Activated naive CD8-positive, alpha-beta T cell (primary cell): ENCODE data around the gene COLQ.

ENCODE experiments used
- H3K27ac Mint-ChIP-seq: one replicate; pipeline ENCODE4 v1.8.0; 2021; ENCODE audit warnings: mixed read lengths
- H3K27me3 Mint-ChIP-seq: one replicate; pipeline ENCODE4 v1.8.0; 2021; ENCODE audit warnings: mixed read lengths
- H3K36me3 Mint-ChIP-seq: one replicate; pipeline ENCODE4 v1.8.0; 2021; ENCODE audit warnings: mixed read lengths
- H3K4me1 Mint-ChIP-seq: one replicate; pipeline ENCODE4 v1.8.0; 2021; ENCODE audit warnings: low read depth, mixed read lengths
- H3K4me3 Mint-ChIP-seq: one replicate; pipeline ENCODE4 v1.8.0; 2021; ENCODE audit warnings: mild to moderate bottlenecking, mixed read lengths
- H3K9me3 Mint-ChIP-seq: one replicate; pipeline ENCODE4 v1.8.0; 2021; ENCODE audit warnings: low read depth, mixed read lengths

The COLQ gene

GRCh38 chr3:15531346-15531745 lies 9.8 kb upstream of the COLQ start:
- no peak overlapping the region for H3K27ac Mint-ChIP-seq
- no peak overlapping the region for H3K4me3 Mint-ChIP-seq
- peaks cover 30% of the 10 kb centered on the region for H3K4me1 Mint-ChIP-seq
- no peaks in the 10 kb centered on the region for H3K27me3 Mint-ChIP-seq
- H3K9me3 Mint-ChIP-seq: no peaks in the 10 kb centered on the region
- H3K36me3 Mint-ChIP-seq: peaks cover 5% of the 10 kb centered on the region

GRCh38 chr3:15528854-15529537 lies 7.5 kb upstream of the COLQ start:
- H3K27ac Mint-ChIP-seq: no peak overlapping the region

GRCh38 chr3:15527031-15527459 lies 5.5 kb upstream of the COLQ start:
- Mint-ChIP-seq H3K4me1 (peaks cover 18% of the 10 kb centered on the region), H3K36me3 (peaks cover 3% of the 10 kb centered on the region), H3K4me3 (no peak overlapping the region), H3K9me3 (no peaks in the 10 kb centered on the region), H3K27ac (no peak overlapping the region), H3K27me3 (no peaks in the 10 kb centered on the region)

More at GRCh38 chr3:15528854-15529537, 7.5 kb upstream of the COLQ start:
- Mint-ChIP-seq H3K4me1 (peaks cover 18% of the 10 kb centered on the region), H3K9me3 (no peaks in the 10 kb centered on the region), H3K27me3 (no peaks in the 10 kb centered on the region), H3K4me3 (no peak overlapping the region), H3K36me3 (peaks cover 8% of the 10 kb centered on the region)

- H3K27ac Mint-ChIP-seq: no peak overlapping the region
- no peaks in the 10 kb centered on the region for H3K9me3 Mint-ChIP-seq
- H3K4me1 Mint-ChIP-seq: peaks cover 24% of the 10 kb centered on the region
Observed at GRCh38 chr3:15525790-15526189, 4.3 kb upstream of the COLQ start.

GRCh38 chr3:15523660-15524417 lies 2.3 kb upstream of the COLQ start:
- H3K36me3 Mint-ChIP-seq: peaks cover 5% of the 10 kb centered on the region
- H3K9me3 Mint-ChIP-seq: no peaks in the 10 kb centered on the region
- H3K4me3 Mint-ChIP-seq: no peak overlapping the region
- H3K27ac Mint-ChIP-seq: no peak overlapping the region
- H3K27me3 Mint-ChIP-seq: no peaks in the 10 kb centered on the region
- H3K4me1 Mint-ChIP-seq: peaks cover 17% of the 10 kb centered on the region

More at GRCh38 chr3:15525790-15526189, 4.3 kb upstream of the COLQ start:
- peaks cover 3% of the 10 kb centered on the region for H3K36me3 Mint-ChIP-seq
- no peaks in the 10 kb centered on the region for H3K27me3 Mint-ChIP-seq
- no peak overlapping the region for H3K4me3 Mint-ChIP-seq

- Mint-ChIP-seq H3K4me3 (no peak overlapping the region), H3K36me3 (peaks cover 5% of the 10 kb centered on the region), H3K4me1 (peaks cover 14% of the 10 kb centered on the region), H3K27ac (no peak overlapping the region), H3K27me3 (no peaks in the 10 kb centered on the region), H3K9me3 (no peaks in the 10 kb centered on the region)
Observed at GRCh38 chr3:15522016-15522415, 510 bp upstream of the COLQ start.

GRCh38 chr3:15520804-15521572 lies 518 bp downstream of the COLQ start:
- Mint-ChIP-seq H3K4me3 (peak overlapping the region; percentile 49), H3K27me3 (no peaks in the 10 kb centered on the region), H3K27ac (no peak overlapping the region)

GRCh38 chr3:15520185-15520584 lies 1.3 kb downstream of the COLQ start:
- Mint-ChIP-seq H3K4me3 (no peak overlapping the region), H3K27ac (peak overlapping the region; percentile 7), H3K27me3 (no peaks in the 10 kb centered on the region), H3K9me3 (no peaks in the 10 kb centered on the region), H3K4me1 (peaks cover 14% of the 10 kb centered on the region), H3K36me3 (peaks cover 2% of the 10 kb centered on the region)

More at GRCh38 chr3:15520804-15521572, 518 bp downstream of the COLQ start:
- Mint-ChIP-seq H3K4me1 (peaks cover 14% of the 10 kb centered on the region), H3K36me3 (peaks cover 2% of the 10 kb centered on the region), H3K9me3 (no peaks in the 10 kb centered on the region)

- Mint-ChIP-seq H3K27me3 (no peaks in the 10 kb centered on the region), H3K4me3 (no peak overlapping the region), H3K36me3 (peaks cover 2% of the 10 kb centered on the region), H3K9me3 (no peaks in the 10 kb centered on the region), H3K4me1 (peaks cover 14% of the 10 kb centered on the region), H3K27ac (no peak overlapping the region)
Observed at GRCh38 chr3:15519096-15519495, 2.4 kb downstream of the COLQ start.

- Mint-ChIP-seq H3K4me1 (peaks cover 1% of the 10 kb centered on the region), H3K27ac (no peak overlapping the region), H3K36me3 (no peaks in the 10 kb centered on the region), H3K4me3 (no peak overlapping the region), H3K27me3 (no peaks in the 10 kb centered on the region), H3K9me3 (no peaks in the 10 kb centered on the region)
Observed at GRCh38 chr3:15514663-15515340, 6.7 kb downstream of the COLQ start.

- Mint-ChIP-seq H3K27ac (no peak overlapping the region), H3K36me3 (no peaks in the 10 kb centered on the region), H3K4me3 (no peak overlapping the region), H3K27me3 (no peaks in the 10 kb centered on the region), H3K9me3 (no peaks in the 10 kb centered on the region), H3K4me1 (no peaks in the 10 kb centered on the region)
Observed at GRCh38 chr3:15513810-15514662, 7.5 kb downstream of the COLQ start.

- H3K9me3 Mint-ChIP-seq: no peaks in the 10 kb centered on the region
- H3K36me3 Mint-ChIP-seq: no peaks in the 10 kb centered on the region
- H3K27me3 Mint-ChIP-seq: no peaks in the 10 kb centered on the region
- no peak overlapping the region for H3K4me3 Mint-ChIP-seq
- H3K4me1 Mint-ChIP-seq: no peaks in the 10 kb centered on the region
- H3K27ac Mint-ChIP-seq: no peak overlapping the region
Observed at GRCh38 chr3:15513116-15513515, 8.4 kb downstream of the COLQ start.

GRCh38 chr3:15512166-15512565 lies 9.3 kb downstream of the COLQ start:
- no peaks in the 10 kb centered on the region for H3K27me3 Mint-ChIP-seq
- H3K36me3 Mint-ChIP-seq: no peaks in the 10 kb centered on the region
- H3K4me1 Mint-ChIP-seq: no peaks in the 10 kb centered on the region
- no peaks in the 10 kb centered on the region for H3K9me3 Mint-ChIP-seq
- no peak overlapping the region for H3K4me3 Mint-ChIP-seq
- H3K27ac Mint-ChIP-seq: no peak overlapping the region

- H3K27me3 Mint-ChIP-seq: no peaks in the 10 kb centered on the region
- H3K9me3 Mint-ChIP-seq: no peaks in the 10 kb centered on the region
- no peak overlapping the region for H3K4me3 Mint-ChIP-seq
- H3K27ac Mint-ChIP-seq: no peak overlapping the region
- no peaks in the 10 kb centered on the region for H3K36me3 Mint-ChIP-seq
- no peaks in the 10 kb centered on the region for H3K4me1 Mint-ChIP-seq
Observed at GRCh38 chr3:15511156-15511555, 10.3 kb downstream of the COLQ start.
